ENCODE measurements around the gene GCLM. TPM values are rescaled to one million over a fixed set of nuclear protein-coding genes. Genes with fewer than 3 reads are reported as not detected.

Gene GCLM
- total and polyA plus RNA-seq, 9 of the 15 experiments (the other 6 are each of a cell fraction or from before 2014, with no cell fraction given): 9.3 to 71.6 (median 24.5) TPM

- in situ Hi-C loops (cut with MboI): no loop called here
- intact Hi-C loops (cut with micrococcal nuclease): no loop called here
- H3K4me3 ChIP-seq: no peak overlapping the region
- H3K9me3 ChIP-seq (replicated peaks; ENCODE audit: control insufficient read depth, insufficient read depth, low read depth, low read length): no peaks in the 10 kb centered on the region
- no peaks in the 10 kb centered on the region for H4K20me1 ChIP-seq (replicated peaks; ENCODE audit: control insufficient read depth, insufficient read depth, low read length)
- ChIA-PET POLR2A (no interaction called here), CTCF (ENCODE audit: low intra/inter-chr PET ratio) (no interaction called here)
- DNase-seq (ENCODE audit: extremely low read depth in 1 of 4, low spot score in 3 of 4) (no peak), FAIRE-seq (no peak), ATAC-seq (no peak)
- H2AFZ ChIP-seq (ENCODE audit: low read depth, low read length): no peak overlapping the region
- no peak overlapping the region for H3K9ac ChIP-seq (ENCODE audit: insufficient read depth in 1 of 2, low read depth in 2 of 2, low read length in 2 of 2)
- H3K4me2 ChIP-seq (ENCODE audit: insufficient read depth, low read length): no peak overlapping the region
- H3K9me1 ChIP-seq (ENCODE audit: control insufficient read depth, insufficient read depth, low read length): no peaks in the 10 kb centered on the region
- H3K27me3 ChIP-seq (ENCODE audit: control insufficient read depth in 2 of 2, insufficient read depth in 2 of 2, low read length in 2 of 2): peaks cover 6 to 9% of the 10 kb centered on the region in 2 experiments; a peak in 3 of 5 replicates
- TF ChIP-seq MEF2D (tag; conservative IDR thresholded peaks at IDR 0.05; ENCODE audit: low read depth) (no peak), HDAC2 (IDR thresholded peaks at IDR 0.05) (no peak), NR3C1 (CRISPR knock-in tag; IDR thresholded peaks at IDR 0.05) (no peak), RAD21 (CRISPR knock-in tag; conservative IDR thresholded peaks at IDR 0.05 in 1 of 2, IDR thresholded peaks at IDR 0.05 in 1 of 2) (no peak), KDM1A (IDR thresholded peaks at IDR 0.05) (no peak), HINFP (tag; conservative IDR thresholded peaks at IDR 0.05; ENCODE audit: low read depth) (no peak), FOXP1 (CRISPR knock-in tag; IDR thresholded peaks at IDR 0.05) (no peak), MAFG (tag; conservative IDR thresholded peaks at IDR 0.05) (peak; percentile 50), SP2 (IDR thresholded peaks at IDR 0.05; ENCODE audit: extremely low read depth, low read depth, low read length, poor library complexity, severe bottlenecking) (no peak), SMAD1 (IDR thresholded peaks at IDR 0.05; ENCODE audit: low read depth, low read length, partially characterized antibody) (no peak), NFE2 (IDR thresholded peaks at IDR 0.05; ENCODE audit: low read depth) (peak; percentile 55), ZNF764 (CRISPR knock-in tag; IDR thresholded peaks at IDR 0.05; ENCODE audit: low read depth) (no peak), CREM (IDR thresholded peaks at IDR 0.05; ENCODE audit: low read depth) (no peak), C11orf30 (IDR thresholded peaks at IDR 0.05; ENCODE audit: low read depth) (0 out of 2 replicates have a peak, but pooled peaks have one; percentile 11), ZFP30 (CRISPR knock-in tag; IDR thresholded peaks at IDR 0.05; ENCODE audit: borderline replicate concordance) (no peak), MCM5 (IDR thresholded peaks at IDR 0.05; ENCODE audit: low read depth) (no peak)
- TF ChIP-seq, protein P1, sequence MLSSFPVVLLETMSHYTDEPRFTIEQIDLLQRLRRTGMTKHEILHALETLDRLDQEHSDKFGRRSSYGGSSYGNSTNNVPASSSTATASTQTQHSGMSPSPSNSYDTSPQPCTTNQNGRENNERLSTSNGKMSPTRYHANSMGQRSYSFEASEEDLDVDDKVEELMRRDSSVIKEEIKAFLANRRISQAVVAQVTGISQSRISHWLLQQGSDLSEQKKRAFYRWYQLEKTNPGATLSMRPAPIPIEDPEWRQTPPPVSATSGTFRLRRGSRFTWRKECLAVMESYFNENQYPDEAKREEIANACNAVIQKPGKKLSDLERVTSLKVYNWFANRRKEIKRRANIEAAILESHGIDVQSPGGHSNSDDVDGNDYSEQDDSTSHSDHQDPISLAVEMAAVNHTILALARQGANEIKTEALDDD (IDR thresholded peaks at IDR 0.05): peak; percentile 82
- TF ChIP-seq, protein P2, sequence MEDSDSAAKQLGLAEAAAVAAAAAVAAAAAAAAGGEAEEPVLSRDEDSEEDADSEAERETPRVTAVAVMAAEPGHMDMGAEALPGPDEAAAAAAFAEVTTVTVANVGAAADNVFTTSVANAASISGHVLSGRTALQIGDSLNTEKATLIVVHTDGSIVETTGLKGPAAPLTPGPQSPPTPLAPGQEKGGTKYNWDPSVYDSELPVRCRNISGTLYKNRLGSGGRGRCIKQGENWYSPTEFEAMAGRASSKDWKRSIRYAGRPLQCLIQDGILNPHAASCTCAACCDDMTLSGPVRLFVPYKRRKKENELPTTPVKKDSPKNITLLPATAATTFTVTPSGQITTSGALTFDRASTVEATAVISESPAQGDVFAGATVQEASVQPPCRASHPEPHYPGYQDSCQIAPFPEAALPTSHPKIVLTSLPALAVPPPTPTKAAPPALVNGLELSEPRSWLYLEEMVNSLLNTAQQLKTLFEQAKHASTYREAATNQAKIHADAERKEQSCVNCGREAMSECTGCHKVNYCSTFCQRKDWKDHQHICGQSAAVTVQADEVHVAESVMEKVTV (CRISPR knock-in tag; IDR thresholded peaks at IDR 0.05): no peak
- TF ChIP-seq, protein P3, sequence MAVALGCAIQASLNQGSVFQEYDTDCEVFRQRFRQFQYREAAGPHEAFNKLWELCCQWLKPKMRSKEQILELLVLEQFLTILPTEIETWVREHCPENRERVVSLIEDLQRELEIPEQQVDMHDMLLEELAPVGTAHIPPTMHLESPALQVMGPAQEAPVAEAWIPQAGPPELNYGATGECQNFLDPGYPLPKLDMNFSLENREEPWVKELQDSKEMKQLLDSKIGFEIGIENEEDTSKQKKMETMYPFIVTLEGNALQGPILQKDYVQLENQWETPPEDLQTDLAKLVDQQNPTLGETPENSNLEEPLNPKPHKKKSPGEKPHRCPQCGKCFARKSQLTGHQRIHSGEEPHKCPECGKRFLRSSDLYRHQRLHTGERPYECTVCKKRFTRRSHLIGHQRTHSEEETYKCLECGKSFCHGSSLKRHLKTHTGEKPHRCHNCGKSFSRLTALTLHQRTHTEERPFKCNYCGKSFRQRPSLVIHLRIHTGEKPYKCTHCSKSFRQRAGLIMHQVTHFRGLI (CRISPR knock-in tag; IDR thresholded peaks at IDR 0.05): no peak
- H3K79me2 ChIP-seq (ENCODE audit: control insufficient read depth, insufficient read depth, low read length): no peaks in the 10 kb centered on the region
- H3K36me3 ChIP-seq (ENCODE audit: control insufficient read depth, insufficient read depth, low read length): no peaks in the 10 kb centered on the region
- BruUV-seq (replicated peaks): no TSS peak
- 3% methylated on average over 3 of the region's 3 CpGs for WGBS (ENCODE audit: insufficient coverage, low coverage, missing lambda C conversion rate)
- H3K4me1 ChIP-seq (replicated peaks in 1 of 2; ENCODE audit: control insufficient read depth in 2 of 2, insufficient read depth in 2 of 2, low read length in 2 of 2): no peaks in the 10 kb centered on the region
- H3K27ac ChIP-seq (ENCODE audit: extremely low read depth, low read depth, low read length): no peak overlapping the region
Observed at GRCh38 chr1:93925206-93925605, 16.0 kb upstream of the GCLM start.

Measured in K562 (cell line).